Neural progenitor cell (in vitro differentiated cells): ENCODE data around the gene NT5C1A.

Experiments
- CTCF ChIP-seq: fragments of 200-600 bp; sonication (generic); IDR thresholded peaks from 2 replicates; pipeline ENCODE4 v1.5.1; 2017; ENCODE audit warnings: antibody characterized with exemption, mild to moderate bottlenecking
- EZH2 ChIP-seq: fragments of 200-600 bp; sonication (generic); IDR thresholded peaks from 2 replicates; pipeline ENCODE4 v1.6.1; 2017; ENCODE audit warnings: antibody characterized with exemption, mild to moderate bottlenecking, moderate library complexity

GRCh38 chr1:39635871-39636210 is 36.1 kb downstream of the NT5C1A start:
- TF ChIP-seq CTCF (no peak), EZH2 (no peak)
